H1 (cell line): ENCODE data around the gene TPM1. TPM values are rescaled to one million over a fixed set of nuclear protein-coding genes. Genes with fewer than 3 reads are reported as not detected.

Experiments used
- CTCF ChIA-PET: fragments of 300-600 bp; sonication (Branson Sonifier 250); formaldehyde crosslinking; loops from one replicate; lab custom pipeline; 2021; ENCODE audit not compliant: partially characterized antibody; lab: Charles Lee
- POLR2A ChIA-PET: fragments of 300-600 bp; sonication (Branson Sonifier 250); formaldehyde crosslinking; loops from one replicate; lab custom pipeline; 2021; ENCODE audit warnings: inconsistent platforms; ENCODE audit not compliant: partially characterized antibody; lab: Charles Lee
- DNase-seq, 2 experiments: peaks; one replicate each; pipeline versions ENCODE4 v3.0.0 to v3.0.0-alpha.2; 2010 to 2022; ENCODE audit warnings: low spot score in 2 of 2, low read depth in 1 of 2, mixed read lengths in 1 of 2
- FAIRE-seq: peaks from 2 replicates; lab custom pipeline; 2011; peaks lifted over from hg19 to GRCh38; lab: Jason Lieb, UNC
- H2AFZ ChIP-seq: 2 replicates; pipeline ENCODE4 v1.8.1; 2012; ENCODE audit warnings: low read length, inconsistent platforms
- H2AK5ac ChIP-seq: 2 replicates; pipeline ENCODE4 v1.6.1; 2013; ENCODE audit warnings: low read depth, low read length
- H2BK120ac ChIP-seq: replicated peaks from 2 replicates; pipeline ENCODE3; 2013; ENCODE audit warnings: low read depth, low read length, inconsistent platforms
- H2BK12ac ChIP-seq: 2 replicates; pipeline ENCODE4 v1.6.1; 2013; ENCODE audit warnings: low read depth, low read length
- H2BK15ac ChIP-seq: 2 replicates; pipeline ENCODE4 v1.6.1; 2013; ENCODE audit warnings: low read length
- H2BK20ac ChIP-seq: 2 replicates; pipeline ENCODE4 v1.6.1; 2013; ENCODE audit warnings: low read length
- H2BK5ac ChIP-seq: 2 replicates; pipeline ENCODE4 v1.6.1; 2013; ENCODE audit warnings: low read depth, low read length
- H3K14ac ChIP-seq: 2 replicates; pipeline ENCODE4 v1.6.1; 2013; ENCODE audit warnings: inconsistent platforms; ENCODE audit not compliant: insufficient read length
- H3K18ac ChIP-seq: 2 replicates; pipeline ENCODE4 v1.6.1; 2013; ENCODE audit warnings: low read length; ENCODE audit errors: extremely low read depth
- H3K23ac ChIP-seq: 2 replicates; pipeline ENCODE4 v1.6.1; 2013; ENCODE audit warnings: inconsistent platforms; ENCODE audit not compliant: insufficient read length
- H3K23me2 ChIP-seq: 2 replicates; pipeline ENCODE4 v1.6.1; 2013; ENCODE audit warnings: low read depth, low read length
- H3K27ac ChIP-seq: 2 replicates; pipeline ENCODE4 v1.6.1; 2011; ENCODE audit warnings: low read depth, low read length, inconsistent platforms
- H3K27me3 ChIP-seq, 4 experiments: replicated peaks in 1 of 4; 1 replicate in 1 of 4; 2 replicates in 3 of 4; pipeline versions ENCODE4 v1.6.1 to v1.8.1; 2011 to 2013; ENCODE audit warnings: low read length in 3 of 4, mild to moderate bottlenecking in 3 of 4, inconsistent platforms in 2 of 4, mixed read lengths in 2 of 4, moderate library complexity in 1 of 4; ENCODE audit not compliant: control insufficient read depth in 3 of 4, insufficient read depth in 3 of 4; ENCODE audit errors: extremely low read depth in 1 of 4
- H3K36me3 ChIP-seq, 4 experiments: 2 replicates each; pipeline versions ENCODE4 v1.6.1 to v1.8.1; 2011 to 2013; ENCODE audit warnings: mild to moderate bottlenecking in 4 of 4, low read length in 3 of 4, moderate library complexity in 2 of 4, control low read depth in 1 of 4, inconsistent platforms in 1 of 4; ENCODE audit not compliant: insufficient read depth in 4 of 4, control insufficient read depth in 2 of 4
- H3K4ac ChIP-seq: replicated peaks from 2 replicates; pipeline ENCODE3; 2013; ENCODE audit warnings: low read length, low read depth, mixed read lengths, inconsistent platforms; ENCODE audit not compliant: insufficient read length
- H3K4me1 ChIP-seq, 4 experiments: replicated peaks in 1 of 4; 1 replicate in 1 of 4; 2 replicates in 3 of 4; pipeline versions ENCODE4 v1.6.1 to v1.8.1; 2011 to 2013; ENCODE audit warnings: low read length in 3 of 4, inconsistent platforms in 2 of 4, mixed read lengths in 1 of 4; ENCODE audit not compliant: insufficient read depth in 4 of 4, control insufficient read depth in 3 of 4
- H3K4me2 ChIP-seq, 2 experiments: 2 replicates each; pipeline versions ENCODE4 v1.6.1 to v1.8.1; 2011 to 2013; ENCODE audit warnings: low read depth in 2 of 2, low read length in 2 of 2, control low read depth in 1 of 2, inconsistent platforms in 1 of 2, mild to moderate bottlenecking in 1 of 2; ENCODE audit not compliant: insufficient read depth in 1 of 2
- H3K4me3 ChIP-seq, 4 experiments: fragments of 200-600, 300-600 bp in 1 of 4; sonication (generic), shearing (Covaris generic), sonication (Bioruptor Twin) in 1 of 4; 2 replicates each; pipeline versions ENCODE4 v1.5.1 to v1.8.1; 2011 to 2016; ENCODE audit warnings: low read length in 4 of 4, low read depth in 3 of 4, control low read depth in 2 of 4, inconsistent platforms in 2 of 4, mild to moderate bottlenecking in 2 of 4, mixed read lengths in 1 of 4, moderate library complexity in 1 of 4; ENCODE audit not compliant: insufficient read depth in 2 of 4; ENCODE audit errors: extremely low read depth in 1 of 4
- H3K56ac ChIP-seq: replicated peaks from 2 replicates; pipeline ENCODE3; 2013; ENCODE audit warnings: low read depth, mild to moderate bottlenecking, mixed read lengths, low read length, inconsistent platforms; ENCODE audit not compliant: insufficient read length
- H3K79me1 ChIP-seq: 2 replicates; pipeline ENCODE4 v1.6.1; 2013; ENCODE audit warnings: low read depth, low read length, control low read depth
- H3K79me2 ChIP-seq, 2 experiments: 2 replicates each; pipeline versions ENCODE4 v1.6.1 to v1.8.1; 2012 to 2013; ENCODE audit warnings: low read length in 2 of 2, mild to moderate bottlenecking in 2 of 2, inconsistent platforms in 1 of 2; ENCODE audit not compliant: insufficient read depth in 2 of 2, control insufficient read depth in 1 of 2
- H3K9ac ChIP-seq, 4 experiments: replicated peaks in 1 of 4; 1 replicate in 1 of 4; 2 replicates in 3 of 4; pipeline versions ENCODE4 v1.6.1 to v1.8.1; 2011 to 2013; ENCODE audit warnings: low read depth in 3 of 4, low read length in 3 of 4, control low read depth in 2 of 4, mild to moderate bottlenecking in 2 of 4, moderate library complexity in 2 of 4, inconsistent platforms in 1 of 4; ENCODE audit errors: extremely low read depth in 1 of 4
- H3K9me3 ChIP-seq, 2 experiments: 2 replicates each; pipeline versions ENCODE4 v1.6.1 to v1.8.1; 2012 to 2013; ENCODE audit warnings: mild to moderate bottlenecking in 2 of 2, moderate library complexity in 2 of 2, control low read depth in 1 of 2, inconsistent platforms in 1 of 2, low read depth in 1 of 2, low read length in 1 of 2, mixed read lengths in 1 of 2; ENCODE audit not compliant: insufficient read depth in 2 of 2
- H4K20me1 ChIP-seq, 2 experiments: replicated peaks in 1 of 2; 2 replicates each; pipeline versions ENCODE3 to v1.8.1; 2011 to 2013; ENCODE audit warnings: inconsistent platforms in 2 of 2, low read length in 2 of 2, mild to moderate bottlenecking in 1 of 2; ENCODE audit not compliant: insufficient read depth in 2 of 2, control insufficient read depth in 1 of 2
- H4K5ac ChIP-seq: 2 replicates; pipeline ENCODE4 v1.6.1; 2013; ENCODE audit warnings: low read length, low read depth, mixed read lengths, inconsistent platforms; ENCODE audit not compliant: insufficient read length
- H4K8ac ChIP-seq: 2 replicates; pipeline ENCODE4 v1.8.0; 2013; ENCODE audit warnings: mild to moderate bottlenecking, moderate library complexity, low read length, inconsistent platforms; ENCODE audit not compliant: insufficient read depth; ENCODE audit errors: extremely low read depth
- H4K91ac ChIP-seq: replicated peaks from 2 replicates; pipeline ENCODE3; 2013; ENCODE audit warnings: low read length, mixed read lengths, inconsistent platforms; ENCODE audit not compliant: insufficient read length
- CHD1 ChIP-seq: IDR thresholded peaks from 2 replicates; pipeline ENCODE4 v1.6.1; 2012; ENCODE audit warnings: low read depth, low read length, improper control_type of control experiment
- HDAC6 ChIP-seq: IDR thresholded peaks from one replicate; pipeline ENCODE4 v1.7.1; 2012; ENCODE audit warnings: low read depth, mild to moderate bottlenecking, inconsistent platforms, low read length, moderate library complexity
- MAFK ChIP-seq: IDR thresholded peaks from 2 replicates; pipeline ENCODE4 v1.6.1; 2012; ENCODE audit warnings: low read depth, mild to moderate bottlenecking, improper control_type of control experiment, low read length
- POU5F1 ChIP-seq: IDR thresholded peaks from 2 replicates; pipeline ENCODE4 v1.6.1; 2011; ENCODE audit warnings: low read depth, mild to moderate bottlenecking, low read length, moderate library complexity
- WGBS, 2 experiments: shearing (Covaris generic) in 1 of 2; methylation state at CpG; one replicate each; pipeline versions ENCODE4 v1.1.6 to v1.1.7; 2013 to 2015; ENCODE audit warnings: low lambda C conversion rate in 2 of 2, mixed read lengths in 2 of 2, inconsistent platforms in 1 of 2, low coverage in 1 of 2, missing lambda C conversion rate in 1 of 2; ENCODE audit not compliant: insufficient replicate concordance in 2 of 2, insufficient coverage in 1 of 2, insufficient read length in 1 of 2; ENCODE audit errors: extremely low coverage in 1 of 2, missing lambda C conversion rate in 1 of 2; 5-methylcytosine and 5-hydroxymethylcytosine counted together
- polyA plus RNA-seq, 7 experiments: library from polyadenylated mRNA; depleted of rRNA in 3 of 7; stranded (reverse) in 5 of 7; unstranded in 2 of 7; fragments of >200 nt in 5 of 7; fragments of 200-250 nt in 2 of 7; gene quantifications; 1 replicate in 5 of 7; 2 replicates in 1 of 7; 4 replicates in 1 of 7; pipeline versions ENCODE4 v1.2.1 to v1.2.3, GENCODE V29; 2011 to 2013; ENCODE audit warnings: missing spikeins in 2 of 7, mixed read lengths in 2 of 7
- total RNA-seq: library from RNA; stranded (reverse); fragmentation: NEBNext Ultra II Directional; extraction: Animal tissue kit (Norgen Biotek cat#: 25700); gene quantifications from 2 replicates; pipeline ENCODE4 v1.2.1, GENCODE V29; 2021
- TF ChIP-seq, protein P1 (sequence below): IDR thresholded peaks from 2 replicates; pipeline ENCODE4 v1.6.1; 2011; ENCODE audit warnings: low read depth, mild to moderate bottlenecking, low read length; ENCODE audit not compliant: insufficient read depth

TPM1 gene
- total and polyA plus RNA-seq, 2 of the 8 experiments (the other 6 are each of a cell fraction or from before 2014, with no cell fraction given), result 258 to 579 TPM

DNA sequence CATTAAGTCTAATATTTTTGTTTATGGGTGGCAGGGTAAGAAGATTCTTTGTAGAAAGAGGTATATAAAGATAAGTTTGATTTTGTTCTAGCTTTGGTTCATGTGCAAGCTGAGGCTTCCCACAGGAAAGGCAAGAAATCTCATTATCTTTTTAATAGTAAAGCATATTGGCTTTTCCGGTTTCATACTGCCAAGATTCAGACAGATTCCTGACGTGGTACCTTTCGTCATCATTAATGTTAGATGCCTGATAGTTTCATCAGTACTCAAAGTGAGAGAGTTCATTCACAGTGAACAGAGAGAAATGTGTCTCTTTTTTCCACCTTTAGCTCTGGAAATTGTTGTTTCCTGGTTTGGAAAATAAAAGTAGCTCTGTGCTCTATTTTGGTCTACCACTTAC is 16.5 kb downstream of the TPM1 start:
- no peak overlapping the region for H2BK15ac ChIP-seq
- H3K36me3 ChIP-seq, result peaks cover 66 to 97% (median 81%) of the 10 kb centered on the region in 4 experiments
- H3K79me1 ChIP-seq, result peaks cover 5% of the 10 kb centered on the region; the same call in 1 of the 2 replicates
- no peaks in the 10 kb centered on the region for H3K23me2 ChIP-seq
- no peak overlapping the region for H4K91ac ChIP-seq
- 77% methylated on average over 3 of the region's 3 CpGs; no CpG with 5 or more reads in 1 of the 2 experiments for WGBS, 2 experiments
- H3K4ac ChIP-seq, result no peak overlapping the region
- no peak overlapping the region for H4K5ac ChIP-seq
- FAIRE-seq (no peak), DNase-seq (no peak)
- H2BK12ac ChIP-seq, result no peak overlapping the region
- no peak overlapping the region for H3K14ac ChIP-seq
- no peak overlapping the region for H3K18ac ChIP-seq
- ChIA-PET POLR2A (interaction anchor here (1.0 to 30.9 kb wide), 5 partner anchors 10 to 210 kb away, joined by 3 to 635 read pairs (median 6); partner anchors contain the start of gene TPM1), CTCF (interaction anchor here (1.0 kb wide), 1 partner anchor 31 kb away, joined by 3 read pairs; no protein-coding TSS in a partner anchor)
- no peak overlapping the region for H2BK20ac ChIP-seq
- peaks cover 0 to 5% of the 10 kb centered on the region in 2 experiments for H4K20me1 ChIP-seq
- H3K9me3 ChIP-seq, result no peaks in the 10 kb centered on the region
- no peak overlapping the region for H3K23ac ChIP-seq
- no peak overlapping the region for H2AFZ ChIP-seq
- H4K8ac ChIP-seq, result no peak overlapping the region
- H2BK120ac ChIP-seq, result no peak overlapping the region
- H3K4me3 ChIP-seq, result no peak overlapping the region
- H3K79me2 ChIP-seq, result peaks cover 5 to 19% of the 10 kb centered on the region in 2 experiments; a peak in 3 of 4 replicates
- H3K9ac ChIP-seq, result no peak overlapping the region
- no peak overlapping the region for H3K27ac ChIP-seq
- TF ChIP-seq MAFK (no peak), CHD1 (no peak), HDAC6 (no peak), POU5F1 (no peak)
- TF ChIP-seq, protein P1, sequence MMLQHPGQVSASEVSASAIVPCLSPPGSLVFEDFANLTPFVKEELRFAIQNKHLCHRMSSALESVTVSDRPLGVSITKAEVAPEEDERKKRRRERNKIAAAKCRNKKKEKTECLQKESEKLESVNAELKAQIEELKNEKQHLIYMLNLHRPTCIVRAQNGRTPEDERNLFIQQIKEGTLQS, result no peak
- no peaks in the 10 kb centered on the region for H3K27me3 ChIP-seq
- no peak overlapping the region for H2AK5ac ChIP-seq
- H3K4me2 ChIP-seq, result no peak overlapping the region
- H3K56ac ChIP-seq, result no peak overlapping the region
- H2BK5ac ChIP-seq, result no peak overlapping the region
- H3K4me1 ChIP-seq, result peaks cover 0 to 4% (median 0%) of the 10 kb centered on the region in 4 experiments; a peak in 1 of 7 replicates
